Tibial nerve (tissue), 4 donors: Measurements from ENCODE around the gene AZIN2.

Experiments used
- EP300 ChIP-seq, 2 donors: sonication (generic); formaldehyde crosslinking; IDR thresholded peaks; one replicate each; pipeline ENCODE4 v1.6.1; 2017; ENCODE audit warnings: antibody characterized with exemption in 2 of 2, mild to moderate bottlenecking in 1 of 2
- POLR2A ChIP-seq, 2 donors: fragments of 450-650 bp; IDR thresholded peaks; one replicate each; pipeline ENCODE4 v1.6.1; 2017; ENCODE audit warnings: antibody characterized with exemption in 2 of 2, mild to moderate bottlenecking in 2 of 2, moderate library complexity in 2 of 2
- TF ChIP-seq, protein P1 (sequence below), 5 experiments: fragments of 200-600 bp in 3 of 5; fragments of 450-650 bp in 2 of 5; sonication (generic) in 3 of 5; IDR thresholded peaks; one replicate each; pipeline ENCODE4 v1.5.1; 2016 to 2019; ENCODE audit warnings: antibody characterized with exemption in 5 of 5, mild to moderate bottlenecking in 3 of 5, moderate library complexity in 2 of 5

DNA sequence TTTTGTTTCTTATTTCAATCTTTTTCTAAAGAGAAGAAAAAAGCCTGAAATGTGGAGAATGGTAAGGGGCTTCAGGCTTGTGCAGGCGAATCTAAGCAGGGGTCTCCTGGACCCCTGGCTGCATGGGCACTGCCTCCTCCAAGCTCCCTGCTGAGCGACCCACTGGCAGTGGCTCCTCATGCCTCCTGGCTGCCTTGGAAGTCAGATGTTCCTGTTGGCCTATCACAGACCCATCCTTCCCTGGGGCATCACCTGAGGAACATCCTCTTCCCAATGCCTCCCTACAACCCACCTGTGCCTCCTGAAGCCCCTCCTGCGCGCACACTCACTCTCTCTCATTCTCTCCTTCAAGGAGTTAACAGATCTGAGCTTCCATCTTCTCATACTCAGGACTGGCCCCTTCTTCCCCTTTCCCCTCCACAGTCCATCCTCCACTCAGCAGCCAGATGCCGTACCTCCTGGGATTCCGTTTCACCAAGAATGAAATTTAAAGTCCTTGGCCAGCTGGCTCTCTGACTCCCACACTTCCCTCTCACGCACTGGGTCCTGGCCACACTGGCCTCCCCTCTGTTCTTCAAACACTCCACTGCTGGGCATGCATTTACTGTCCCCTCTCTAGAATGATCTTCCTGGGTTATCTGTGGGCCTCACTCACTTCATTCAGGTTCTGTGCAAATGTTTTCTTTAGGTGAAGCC, 41.7 kb downstream of the AZIN2 start:
- TF ChIP-seq POLR2A (IDR thresholded peaks at IDR 0.05) (no peak), EP300 (IDR thresholded peaks at IDR 0.05) (no peak)
- TF ChIP-seq, protein P1, sequence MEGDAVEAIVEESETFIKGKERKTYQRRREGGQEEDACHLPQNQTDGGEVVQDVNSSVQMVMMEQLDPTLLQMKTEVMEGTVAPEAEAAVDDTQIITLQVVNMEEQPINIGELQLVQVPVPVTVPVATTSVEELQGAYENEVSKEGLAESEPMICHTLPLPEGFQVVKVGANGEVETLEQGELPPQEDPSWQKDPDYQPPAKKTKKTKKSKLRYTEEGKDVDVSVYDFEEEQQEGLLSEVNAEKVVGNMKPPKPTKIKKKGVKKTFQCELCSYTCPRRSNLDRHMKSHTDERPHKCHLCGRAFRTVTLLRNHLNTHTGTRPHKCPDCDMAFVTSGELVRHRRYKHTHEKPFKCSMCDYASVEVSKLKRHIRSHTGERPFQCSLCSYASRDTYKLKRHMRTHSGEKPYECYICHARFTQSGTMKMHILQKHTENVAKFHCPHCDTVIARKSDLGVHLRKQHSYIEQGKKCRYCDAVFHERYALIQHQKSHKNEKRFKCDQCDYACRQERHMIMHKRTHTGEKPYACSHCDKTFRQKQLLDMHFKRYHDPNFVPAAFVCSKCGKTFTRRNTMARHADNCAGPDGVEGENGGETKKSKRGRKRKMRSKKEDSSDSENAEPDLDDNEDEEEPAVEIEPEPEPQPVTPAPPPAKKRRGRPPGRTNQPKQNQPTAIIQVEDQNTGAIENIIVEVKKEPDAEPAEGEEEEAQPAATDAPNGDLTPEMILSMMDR (IDR thresholded peaks at IDR 0.05) = no peak
